Measurements from ENCODE around the gene SCUBE3. TPM values are rescaled to one million over a fixed set of nuclear protein-coding genes. Genes with fewer than 3 reads are reported as not detected.

The SCUBE3 gene
- total RNA-seq, 2 experiments from 2014 or later: not detected

- DNase-seq (no peak), ATAC-seq (ENCODE audit: poor library complexity) (no peak)
- peaks cover 14% of the 10 kb centered on the region for H3K4me1 ChIP-seq (ENCODE audit: insufficient read depth, low read length)
- no peaks in the 10 kb centered on the region for H3K9me3 Mint-ChIP-seq
- peaks cover 5% of the 10 kb centered on the region for H3K4me1 Mint-ChIP-seq (ENCODE audit: low read depth)
- H3K27me3 Mint-ChIP-seq: peaks cover 81% of the 10 kb centered on the region
- ChIA-PET CTCF (no interaction called here), POLR2A (no interaction called here)
- H3K27ac ChIP-seq (ENCODE audit: low read depth in 1 of 2, low read length in 2 of 2): no peak overlapping the region
- no peak for TF ChIP-seq CTCF (IDR thresholded peaks at IDR 0.05)
- H3K27me3 ChIP-seq (ENCODE audit: control insufficient read depth in 1 of 2, insufficient read depth in 2 of 2, low read length in 2 of 2): peaks cover 48 to 75% of the 10 kb centered on the region in 2 experiments
- intact Hi-C loops (cut with DNase I, micrococcal nuclease): no loop called here
- no peaks in the 10 kb centered on the region for H3K36me3 Mint-ChIP-seq (ENCODE audit: low read depth)
- peak overlapping the region; percentile 22 for H3K4me3 Mint-ChIP-seq
- no peaks in the 10 kb centered on the region for H3K36me3 ChIP-seq (ENCODE audit: insufficient read depth, low read length)
- no peak overlapping the region for H3K4me3 ChIP-seq (ENCODE audit: low read length)
- H3K27ac Mint-ChIP-seq: no peak overlapping the region
- no peaks in the 10 kb centered on the region for H3K9me3 ChIP-seq (ENCODE audit: control insufficient read depth in 1 of 2, insufficient read depth in 1 of 2, low read length in 2 of 2)
These were observed 2.1 kb downstream of the SCUBE3 start for GRCh38 chr6:35215665-35216411.

GRCh38 chr6:35216412-35216732 is 2.6 kb downstream of the SCUBE3 start:
- Mint-ChIP-seq H3K36me3 (ENCODE audit: low read depth) (no peaks in the 10 kb centered on the region), H3K27ac (no peak overlapping the region), H3K9me3 (no peaks in the 10 kb centered on the region), H3K4me1 (ENCODE audit: low read depth) (peaks cover 5% of the 10 kb centered on the region), H3K27me3 (peaks cover 77% of the 10 kb centered on the region), H3K4me3 (no peak overlapping the region)
- Histone ChIP-seq H3K36me3 (ENCODE audit: insufficient read depth, low read length) (no peaks in the 10 kb centered on the region), H3K9me3 (ENCODE audit: control insufficient read depth in 1 of 2, insufficient read depth in 1 of 2, low read length in 2 of 2) (no peaks in the 10 kb centered on the region), H3K4me1 (ENCODE audit: insufficient read depth, low read length) (peaks cover 14% of the 10 kb centered on the region), H3K27ac (ENCODE audit: low read depth in 1 of 2, low read length in 2 of 2) (no peak overlapping the region), H3K4me3 (ENCODE audit: low read length) (no peak overlapping the region), H3K27me3 (ENCODE audit: control insufficient read depth in 1 of 2, insufficient read depth in 2 of 2, low read length in 2 of 2) (peaks cover 48 to 70% of the 10 kb centered on the region in 2 experiments)
- intact Hi-C loops (cut with DNase I, micrococcal nuclease): no loop called here
- POLR2A ChIA-PET: no interaction called here
- no peak for ATAC-seq (ENCODE audit: poor library complexity)
- no peak for TF ChIP-seq CTCF (IDR thresholded peaks at IDR 0.05)
- CTCF ChIA-PET: no interaction called here
- DNase-seq: no peak

- Mint-ChIP-seq H3K4me3 (no peak overlapping the region), H3K27ac (no peak overlapping the region), H3K4me1 (ENCODE audit: low read depth) (peaks cover 5% of the 10 kb centered on the region), H3K27me3 (peaks cover 74% of the 10 kb centered on the region), H3K9me3 (no peaks in the 10 kb centered on the region), H3K36me3 (ENCODE audit: low read depth) (no peaks in the 10 kb centered on the region)
- DNase-seq (no peak), ATAC-seq (ENCODE audit: poor library complexity) (no peak)
- intact Hi-C loops (cut with DNase I, micrococcal nuclease): no loop called here
- POLR2A ChIA-PET: no interaction called here
- Histone ChIP-seq H3K27ac (ENCODE audit: low read depth in 1 of 2, low read length in 2 of 2) (no peak overlapping the region), H3K36me3 (ENCODE audit: insufficient read depth, low read length) (no peaks in the 10 kb centered on the region), H3K9me3 (ENCODE audit: control insufficient read depth in 1 of 2, insufficient read depth in 1 of 2, low read length in 2 of 2) (no peaks in the 10 kb centered on the region), H3K27me3 (ENCODE audit: control insufficient read depth in 1 of 2, insufficient read depth in 2 of 2, low read length in 2 of 2) (peaks cover 43 to 63% of the 10 kb centered on the region in 2 experiments), H3K4me1 (ENCODE audit: insufficient read depth, low read length) (peaks cover 14% of the 10 kb centered on the region), H3K4me3 (ENCODE audit: low read length) (no peak overlapping the region)
- CTCF ChIA-PET: no interaction called here
- no peak for TF ChIP-seq CTCF (IDR thresholded peaks at IDR 0.05)
These were observed 3.4 kb downstream of the SCUBE3 start for GRCh38 chr6:35216851-35217811.

Data from CD4-positive, alpha-beta T cell (primary cell).